ENCODE results near the gene ANKRD50. TPM values are rescaled to one million over a fixed set of nuclear protein-coding genes. Genes with fewer than 3 reads are reported as not detected.

The ANKRD50 gene
- total RNA-seq, 4 donors from 2014 or later, result 11.5 to 78.5 (median 15.5) TPM

DNA sequence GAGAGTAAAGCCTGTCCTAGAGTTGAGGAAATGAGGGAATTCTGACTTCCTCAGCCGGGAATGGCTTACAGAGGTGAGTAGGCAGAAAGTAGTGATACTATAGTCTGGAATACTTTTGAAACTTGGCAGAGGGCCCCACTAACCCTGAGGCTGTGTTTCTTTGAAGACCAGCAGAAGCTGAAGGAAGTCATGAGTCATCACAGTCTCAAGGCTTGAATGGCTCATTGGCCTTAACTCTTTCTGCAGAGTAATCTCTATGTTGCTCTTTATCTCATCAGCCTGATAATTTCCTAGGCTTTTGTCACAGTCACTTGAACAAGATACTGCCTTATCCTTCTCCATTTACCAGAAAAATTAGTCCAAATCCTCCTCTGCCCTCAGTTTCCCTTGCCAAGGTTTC, 80.8 kb downstream of the ANKRD50 start:
- H3K27ac ChIP-seq, result no peak overlapping the region
- H3K36me3 ChIP-seq, result no peaks in the 10 kb centered on the region
- H3K4me3 ChIP-seq, result no peak overlapping the region
- DNase-seq, result peak in 1 of 2 donors; percentile 47
- TF ChIP-seq, protein P1, sequence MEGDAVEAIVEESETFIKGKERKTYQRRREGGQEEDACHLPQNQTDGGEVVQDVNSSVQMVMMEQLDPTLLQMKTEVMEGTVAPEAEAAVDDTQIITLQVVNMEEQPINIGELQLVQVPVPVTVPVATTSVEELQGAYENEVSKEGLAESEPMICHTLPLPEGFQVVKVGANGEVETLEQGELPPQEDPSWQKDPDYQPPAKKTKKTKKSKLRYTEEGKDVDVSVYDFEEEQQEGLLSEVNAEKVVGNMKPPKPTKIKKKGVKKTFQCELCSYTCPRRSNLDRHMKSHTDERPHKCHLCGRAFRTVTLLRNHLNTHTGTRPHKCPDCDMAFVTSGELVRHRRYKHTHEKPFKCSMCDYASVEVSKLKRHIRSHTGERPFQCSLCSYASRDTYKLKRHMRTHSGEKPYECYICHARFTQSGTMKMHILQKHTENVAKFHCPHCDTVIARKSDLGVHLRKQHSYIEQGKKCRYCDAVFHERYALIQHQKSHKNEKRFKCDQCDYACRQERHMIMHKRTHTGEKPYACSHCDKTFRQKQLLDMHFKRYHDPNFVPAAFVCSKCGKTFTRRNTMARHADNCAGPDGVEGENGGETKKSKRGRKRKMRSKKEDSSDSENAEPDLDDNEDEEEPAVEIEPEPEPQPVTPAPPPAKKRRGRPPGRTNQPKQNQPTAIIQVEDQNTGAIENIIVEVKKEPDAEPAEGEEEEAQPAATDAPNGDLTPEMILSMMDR (IDR thresholded peaks at IDR 0.05), result no peak
- TF ChIP-seq POLR2A (IDR thresholded peaks at IDR 0.05), result no peak
- intact Hi-C loops (cut with DNase I; ENCODE audit: low total_unique reads), result no loop called here
- no peaks in the 10 kb centered on the region for H3K27me3 ChIP-seq
- H3K9me3 ChIP-seq, result no peaks in the 10 kb centered on the region
- no peaks in the 10 kb centered on the region for H3K4me1 ChIP-seq

DNA sequence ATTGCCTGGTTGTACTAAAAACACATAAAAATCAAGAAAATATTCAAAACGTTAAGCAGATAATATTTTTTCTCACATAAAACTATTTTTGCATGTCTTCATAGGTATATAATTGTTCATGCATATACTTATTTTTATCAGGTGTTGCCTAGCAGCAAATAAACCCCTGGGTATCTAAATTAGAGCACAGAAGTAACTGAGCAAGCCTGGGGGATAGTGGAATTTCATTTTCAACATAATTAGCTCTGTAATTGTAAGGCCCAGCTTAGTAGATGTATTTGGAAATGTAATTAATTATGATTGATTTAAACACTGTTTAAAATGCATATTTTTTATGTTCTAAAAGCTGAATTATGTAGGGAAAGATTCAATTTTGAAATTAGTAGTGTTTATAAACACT, 82.9 kb downstream of the ANKRD50 start:
- Histone ChIP-seq H3K4me3 (no peak overlapping the region), H3K4me1 (no peaks in the 10 kb centered on the region), H3K27me3 (no peaks in the 10 kb centered on the region), H3K36me3 (no peaks in the 10 kb centered on the region), H3K9me3 (no peaks in the 10 kb centered on the region), H3K27ac (no peak overlapping the region)
- intact Hi-C loops (cut with DNase I; ENCODE audit: low total_unique reads), result no loop called here
- TF ChIP-seq, protein P1 (IDR thresholded peaks at IDR 0.05), result no peak
- no peak for TF ChIP-seq POLR2A (IDR thresholded peaks at IDR 0.05)
- no peak for DNase-seq
